NCI-H1417 (cell line): ENCODE data around the gene ACTL6A.
"Not testable (repeated sequence)": the region's sequence is repeated elsewhere in the genome, so short reads cannot be mapped to it uniquely, and the experiment has no call there.

Experiments
- DNase-seq, 3 experiments: peaks; one replicate each; lab custom pipeline; 2025; lab: John Stamatoyannopoulos, UW

ACTL6A gene

DNA sequence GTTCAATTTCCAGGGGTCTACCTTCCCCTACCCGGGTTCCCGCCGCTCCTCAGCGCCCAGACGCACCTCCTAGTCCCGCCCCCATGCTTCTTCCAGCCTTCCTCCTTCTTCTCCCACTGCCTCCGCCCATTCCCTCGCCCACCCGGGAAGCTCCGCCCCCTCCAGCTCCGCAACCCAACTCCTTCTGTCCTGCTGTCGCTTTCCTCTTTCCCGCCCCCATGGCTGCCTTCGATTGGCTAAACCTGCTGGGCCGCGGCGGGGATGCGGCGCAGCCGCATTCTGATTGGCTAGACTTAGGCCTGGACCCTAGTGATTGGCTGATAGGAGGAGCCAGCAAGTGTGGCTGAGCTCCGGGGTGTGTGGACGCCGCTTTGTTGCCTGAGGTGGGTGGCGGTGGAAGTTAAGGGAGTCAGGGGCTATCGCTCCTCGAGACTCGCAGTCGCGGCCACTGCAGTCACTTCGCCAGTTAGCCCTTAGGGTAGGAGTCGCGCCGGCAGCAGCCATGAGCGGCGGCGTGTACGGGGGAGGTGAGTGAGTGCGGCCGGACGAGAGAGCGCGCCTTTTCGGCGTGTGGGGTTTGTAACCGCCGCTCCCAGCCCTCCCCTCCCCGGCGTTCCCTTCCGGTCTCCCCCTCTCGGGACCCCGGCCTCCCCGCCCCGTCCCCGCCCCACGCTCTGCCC lies at the start of gene ACTL6A:
Gene ACTL6A (plus strand): TSS at position 336 of the 680 bp plus-strand sequence. CDS start 167 bp downstream, at position 503.
- peak; percentile 99 to 100 (median 100) for DNase-seq

GRCh38 chr3:179513862-179514261 lies 48.9 kb upstream of the ACTL6A start:
- no peak for DNase-seq

GRCh38 chr3:179516461-179517251 lies 46.1 kb upstream of the ACTL6A start:
- DNase-seq = not testable (repeated sequence)

DNA sequence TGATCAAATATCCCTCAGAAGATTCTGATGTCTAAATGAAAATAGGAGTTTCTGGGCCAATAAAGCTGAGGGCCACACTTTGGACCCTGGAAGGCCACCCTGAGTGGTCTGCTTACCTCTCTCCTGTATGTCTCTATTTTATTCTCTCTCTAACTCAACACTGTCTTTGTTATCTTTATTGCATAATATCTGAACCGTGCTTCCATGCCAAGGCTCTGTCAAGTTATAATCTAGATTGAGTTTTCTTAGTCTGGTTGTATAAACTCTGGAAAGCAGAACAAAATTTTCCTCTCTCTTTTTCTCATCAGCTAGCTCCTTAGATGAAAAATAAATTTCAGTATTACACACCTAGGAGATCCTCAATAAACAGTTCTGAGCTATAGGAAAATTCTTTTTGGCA lies 36.2 kb upstream of the ACTL6A start:
- DNase-seq = no peak

DNA sequence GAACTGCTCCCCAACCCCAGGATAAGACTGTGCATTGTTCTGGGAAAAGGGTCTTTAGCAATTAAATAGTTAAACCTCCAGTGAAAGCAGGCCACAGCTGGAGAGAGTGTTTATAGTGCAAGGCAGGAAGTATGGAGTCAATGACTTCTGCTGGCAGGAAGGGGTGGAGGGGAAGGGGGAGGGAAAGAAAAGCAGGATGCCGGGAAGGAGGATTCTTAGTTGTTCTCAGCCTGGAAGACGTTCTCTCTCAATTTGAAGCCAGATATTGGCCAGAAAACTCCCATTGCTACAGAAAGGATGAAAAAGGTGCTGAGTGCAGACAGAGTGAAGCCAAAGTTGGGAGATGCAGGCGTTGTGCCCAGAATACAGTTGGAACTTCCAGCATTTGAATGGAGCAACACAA lies 35.7 kb upstream of the ACTL6A start:
- DNase-seq = peak in 2 of 3 experiments; percentile 38 to 66

- no peak for DNase-seq
Observed at GRCh38 chr3:179528772-179529171, 34.0 kb upstream of the ACTL6A start.

DNA sequence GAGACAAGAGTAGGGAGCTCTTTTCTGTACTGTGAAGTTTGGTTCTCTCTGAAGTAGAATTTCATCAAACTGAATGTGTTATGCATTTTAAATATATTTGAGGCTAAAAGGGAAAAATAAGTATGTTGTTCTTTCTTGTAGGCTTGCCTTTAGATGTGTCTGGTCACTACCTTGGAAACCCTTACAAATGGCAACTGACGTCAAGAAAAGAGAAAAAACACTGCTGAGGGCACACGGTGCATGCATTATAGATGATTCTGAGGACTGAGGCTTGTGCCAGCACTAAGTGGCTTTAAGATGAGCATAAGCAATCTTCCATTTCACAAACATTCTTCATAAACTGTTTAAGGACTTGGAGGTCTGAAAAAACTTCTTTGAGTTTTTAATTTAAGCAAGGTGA lies 31.1 kb upstream of the ACTL6A start:
- no peak for DNase-seq

DNA sequence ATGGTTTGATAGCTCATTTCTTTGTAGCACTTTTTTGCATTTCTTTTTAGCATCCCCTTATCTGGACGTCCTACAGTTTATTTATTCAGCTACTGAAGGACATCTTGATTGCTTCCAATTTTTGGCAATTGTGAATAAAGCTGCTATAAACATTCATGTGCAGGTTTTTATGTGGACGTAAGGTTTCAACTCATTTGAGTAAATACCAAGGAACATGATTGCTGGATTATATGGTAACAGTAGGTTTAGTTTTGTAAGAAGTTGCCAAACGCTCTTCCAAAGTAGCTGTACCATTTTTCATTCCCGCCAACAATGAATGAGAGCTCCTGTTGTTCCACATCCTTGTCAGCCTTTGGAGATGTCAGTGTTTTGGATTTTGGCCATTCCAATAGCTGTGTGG lies 29.5 kb upstream of the ACTL6A start:
- no peak for DNase-seq

- DNase-seq = no peak
Observed at GRCh38 chr3:179536256-179536655, 26.5 kb upstream of the ACTL6A start.

- no peak for DNase-seq
Observed at GRCh38 chr3:179541094-179541493, 21.6 kb upstream of the ACTL6A start.

- no peak for DNase-seq
Observed at GRCh38 chr3:179541596-179541995, 21.1 kb upstream of the ACTL6A start.

GRCh38 chr3:179542375-179542774 lies 20.4 kb upstream of the ACTL6A start:
- no peak for DNase-seq

DNA sequence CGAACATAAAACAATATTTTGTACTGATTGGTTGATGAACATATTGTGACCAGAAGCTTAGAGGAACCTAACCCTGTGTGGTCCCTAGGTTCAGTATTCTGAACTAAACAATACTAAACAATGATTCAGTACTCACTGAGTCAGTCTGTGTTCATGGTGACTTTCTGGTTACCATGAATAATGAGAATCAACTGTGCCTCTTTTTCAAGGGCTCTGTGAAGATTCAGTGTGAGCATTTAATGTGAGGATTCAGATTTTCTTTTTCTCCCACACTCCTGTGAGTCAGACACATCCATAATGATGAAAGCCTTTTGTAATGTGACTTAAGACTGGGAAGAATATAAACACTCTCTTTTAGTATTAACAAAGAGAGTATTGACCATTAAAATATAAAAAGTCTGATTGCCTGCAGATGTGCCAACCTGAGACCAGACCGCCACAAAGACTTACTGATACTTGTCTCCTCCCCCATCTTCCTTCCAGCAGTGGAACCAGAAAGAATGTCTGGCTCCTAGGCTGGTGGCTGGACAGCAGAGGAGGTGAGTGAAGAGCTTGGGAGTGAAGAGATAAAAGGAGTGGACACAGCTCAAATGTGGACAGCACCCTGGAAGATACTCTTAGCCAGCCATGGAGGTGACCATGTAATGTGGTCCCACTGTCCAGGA lies 17.6 kb upstream of the ACTL6A start:
- DNase-seq = no peak

DNA sequence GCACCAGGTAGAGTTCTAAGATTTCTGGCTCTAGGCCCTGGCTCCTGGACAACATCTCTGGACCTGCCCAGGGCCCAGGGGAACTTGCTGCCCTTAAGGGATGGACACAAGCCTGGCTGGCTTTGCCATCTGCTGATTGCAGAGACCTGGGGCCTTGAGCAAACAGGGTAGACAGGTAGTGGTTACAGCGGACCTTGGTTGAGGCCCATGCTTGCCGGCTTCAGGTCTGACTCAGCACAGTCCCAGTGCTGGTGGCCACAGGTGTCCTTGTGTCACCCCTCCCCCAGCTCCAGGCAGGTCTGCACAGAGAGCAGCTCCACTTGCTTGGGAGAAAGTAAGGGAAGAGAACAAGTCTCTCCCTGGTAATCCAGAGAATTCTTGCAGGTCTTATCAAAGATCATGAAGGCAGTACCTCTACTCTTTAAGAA lies 15.9 kb upstream of the ACTL6A start:
- DNase-seq = no peak

DNA sequence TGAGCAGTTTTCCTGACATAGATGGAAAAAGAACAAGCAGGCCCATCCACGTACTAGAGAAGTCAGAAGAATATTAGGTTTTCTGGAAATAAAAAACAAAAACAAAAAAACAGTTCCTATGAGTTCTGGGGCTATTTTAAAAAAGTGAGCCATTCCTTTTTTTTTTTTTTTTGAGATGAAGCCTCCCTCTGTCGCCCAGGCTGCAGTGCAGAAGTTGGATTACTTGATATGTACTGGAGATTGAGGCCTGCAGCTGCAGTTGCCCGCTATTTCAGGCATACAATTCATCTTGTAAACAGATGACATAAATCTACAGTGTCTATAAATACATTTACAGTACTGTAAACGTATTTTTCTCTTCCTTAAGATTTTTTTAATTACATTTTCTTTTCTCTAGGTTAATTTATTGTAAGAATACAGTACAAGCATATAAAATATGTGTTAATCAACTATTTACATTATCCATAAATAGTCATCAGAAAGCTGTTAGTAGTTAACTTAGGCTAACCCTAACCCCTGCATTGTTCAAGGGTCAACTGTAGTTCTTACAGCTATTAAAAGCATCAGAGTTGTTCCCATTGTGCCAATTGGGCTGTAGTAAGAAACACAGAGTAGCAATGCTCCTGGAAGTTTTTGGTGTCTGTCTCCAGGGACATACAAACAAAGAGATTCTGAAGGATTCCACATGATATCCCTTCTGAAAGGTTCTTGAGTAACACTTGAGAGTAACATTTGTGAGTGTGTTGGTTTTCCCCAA lies 11.2 kb upstream of the ACTL6A start:
- no peak for DNase-seq

DNA sequence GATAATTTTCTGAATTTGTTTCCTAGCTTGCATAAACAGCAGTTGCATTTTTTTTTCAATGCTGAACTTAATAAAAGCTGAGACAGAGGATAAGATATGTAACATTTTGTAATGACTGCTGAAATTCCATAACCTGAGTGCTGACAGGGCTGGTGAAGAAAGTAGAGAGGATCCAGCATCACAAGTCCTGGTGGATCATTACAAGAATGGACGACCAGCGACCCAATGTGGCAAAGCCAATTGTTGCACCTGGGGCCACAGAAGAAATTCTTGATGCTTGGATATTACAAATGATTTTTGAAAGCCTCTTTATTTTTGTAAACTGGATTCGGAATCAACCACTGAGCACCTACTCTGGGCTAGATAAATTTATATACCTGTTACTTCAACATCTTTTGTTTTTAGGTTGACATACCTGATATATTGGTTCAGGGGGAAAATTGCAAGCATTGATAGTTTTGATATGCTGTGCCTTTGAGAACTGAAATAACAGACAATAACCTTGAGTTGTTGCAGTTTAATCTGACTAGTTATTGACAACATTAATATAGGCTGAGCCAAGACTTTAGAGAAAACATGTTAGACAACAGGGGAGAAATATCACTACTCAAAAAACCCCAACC lies 3.9 kb upstream of the ACTL6A start:
- DNase-seq = peak; percentile 56 to 75 (median 66)

- no peak for DNase-seq
Observed at GRCh38 chr3:179560791-179561190, 1.9 kb upstream of the ACTL6A start.

- DNase-seq = peak; percentile 41 to 88 (median 85)
Observed at GRCh38 chr3:179563271-179563783, 601 bp downstream of the ACTL6A start.

- no peak for DNase-seq
Observed at GRCh38 chr3:179565496-179565895, 2.8 kb downstream of the ACTL6A start.

- DNase-seq = no peak
Observed at GRCh38 chr3:179580992-179581391, 18.3 kb downstream of the ACTL6A start.

GRCh38 chr3:179589143-179589542 lies 26.4 kb downstream of the ACTL6A start:
- DNase-seq = no peak
